Esophagus (tissue), 2 donors: ENCODE results near the gene ITSN2. TPM values are rescaled to one million over a fixed set of nuclear protein-coding genes. Genes with fewer than 3 reads are reported as not detected.
"Not testable (repeated sequence)": the region's sequence is repeated elsewhere in the genome, so short reads cannot be mapped to it uniquely, and the experiment has no call there.

Source experiments
- H3K27ac ChIP-seq, 2 donors: one replicate each; pipeline ENCODE4 v1.5.1; 2013; ENCODE audit warnings: low read depth in 2 of 2, mild to moderate bottlenecking in 2 of 2, inconsistent platforms in 1 of 2, low read length in 1 of 2, moderate library complexity in 1 of 2
- H3K27me3 ChIP-seq, 2 donors: one replicate each; pipeline ENCODE4 v1.6.1; 2013; ENCODE audit warnings: low read length in 2 of 2, control low read depth in 1 of 2, mild to moderate bottlenecking in 1 of 2; ENCODE audit not compliant: insufficient read depth in 2 of 2, control insufficient read depth in 1 of 2
- H3K36me3 ChIP-seq, 2 donors: one replicate each; pipeline ENCODE4 v1.6.1; 2013; ENCODE audit warnings: low read length in 1 of 2; ENCODE audit not compliant: control insufficient read depth in 2 of 2, insufficient read depth in 2 of 2
- H3K4me1 ChIP-seq, 2 donors: one replicate each; pipeline ENCODE4 v1.6.1; 2013; ENCODE audit warnings: low read length in 1 of 2; ENCODE audit not compliant: control insufficient read depth in 2 of 2, insufficient read depth in 2 of 2
- H3K4me3 ChIP-seq, 2 donors: one replicate each; pipeline ENCODE4 v1.5.1; 2013; ENCODE audit warnings: low read length in 2 of 2, mild to moderate bottlenecking in 2 of 2, low read depth in 1 of 2, moderate library complexity in 1 of 2
- H3K9me3 ChIP-seq, 2 donors: one replicate each; pipeline ENCODE4 v1.6.1; 2013; ENCODE audit warnings: mild to moderate bottlenecking in 2 of 2, low read depth in 1 of 2, low read length in 1 of 2, moderate library complexity in 1 of 2; ENCODE audit not compliant: control insufficient read depth in 2 of 2, insufficient read depth in 1 of 2
- WGBS, 2 donors: extraction: QIAGEN DNeasy Blood & Tissue Kit; methylation state at CpG; one replicate each; pipeline ENCODE4 v1.1.7; 2013; 5-methylcytosine and 5-hydroxymethylcytosine counted together
- polyA plus RNA-seq, 2 donors: library from polyadenylated mRNA; stranded (reverse); fragments of 200-250 nt; gene quantifications; one replicate each; pipeline ENCODE4 v1.2.3, GENCODE V29; 2013
- donor health status: healthy with polysubstance abuse.
- donor health status: Bipolar disorder and iron deficiency.

Gene ITSN2
- polyA plus RNA-seq, 2 donors: 33.2 to 61.0 TPM

- 92 to 93% methylated on average over 9 of the region's 9 CpGs for WGBS, 2 donors
- Histone ChIP-seq H3K27ac (no peak overlapping the region), H3K9me3 (no peaks in the 10 kb centered on the region), H3K27me3 (no peaks in the 10 kb centered on the region), H3K4me3 (no peak overlapping the region), H3K36me3 (no peaks in the 10 kb centered on the region), H3K4me1 (no peaks in the 10 kb centered on the region)
Measured at GRCh38 chr2:24342110-24342910, 18.0 kb downstream of the ITSN2 start.

DNA sequence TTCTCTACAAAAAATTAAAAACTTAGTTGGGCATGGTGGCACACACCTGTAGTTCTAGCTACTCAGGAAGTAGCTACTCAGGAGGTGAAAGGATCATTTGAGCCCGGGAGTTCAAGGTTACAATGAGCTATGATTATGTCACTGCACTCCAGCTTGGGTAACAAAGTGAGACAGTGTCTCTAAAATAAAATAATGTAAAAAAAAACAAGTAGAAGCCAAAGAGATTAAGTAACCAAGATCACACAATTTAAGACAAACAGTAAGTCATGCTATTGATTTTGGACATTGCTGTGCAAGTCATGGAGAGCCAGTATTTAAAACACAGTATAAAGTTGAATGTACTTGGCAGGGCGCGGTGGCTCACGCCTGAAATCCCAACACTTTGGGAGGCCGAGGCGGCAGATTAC is 20.5 kb downstream of the ITSN2 start:
- H3K4me3 ChIP-seq: no peak overlapping the region
- no peaks in the 10 kb centered on the region for H3K27me3 ChIP-seq
- H3K4me1 ChIP-seq: no peaks in the 10 kb centered on the region
- H3K9me3 ChIP-seq: no peaks in the 10 kb centered on the region
- no peak overlapping the region for H3K27ac ChIP-seq
- WGBS, 2 donors: 83 to 97% methylated on average over 6 of the region's 6 CpGs
- no peaks in the 10 kb centered on the region for H3K36me3 ChIP-seq

GRCh38 chr2:24339098-24339497 is 21.2 kb downstream of the ITSN2 start:
- H3K4me3 ChIP-seq, H3K36me3 ChIP-seq, H3K9me3 ChIP-seq, H3K4me1 ChIP-seq, H3K27ac ChIP-seq, H3K27me3 ChIP-seq: not testable (repeated sequence)
- WGBS, 2 donors: 86 to 89% methylated on average over 9 of the region's 9 CpGs

- Histone ChIP-seq H3K4me3 (no peak overlapping the region), H3K36me3 (no peaks in the 10 kb centered on the region), H3K27me3 (no peaks in the 10 kb centered on the region), H3K4me1 (no peaks in the 10 kb centered on the region), H3K27ac (no peak overlapping the region), H3K9me3 (no peaks in the 10 kb centered on the region)
- 47 to 84% methylated on average over 1 of the region's 1 CpG for WGBS, 2 donors
Measured at GRCh38 chr2:24337890-24338289, 22.4 kb downstream of the ITSN2 start.

DNA sequence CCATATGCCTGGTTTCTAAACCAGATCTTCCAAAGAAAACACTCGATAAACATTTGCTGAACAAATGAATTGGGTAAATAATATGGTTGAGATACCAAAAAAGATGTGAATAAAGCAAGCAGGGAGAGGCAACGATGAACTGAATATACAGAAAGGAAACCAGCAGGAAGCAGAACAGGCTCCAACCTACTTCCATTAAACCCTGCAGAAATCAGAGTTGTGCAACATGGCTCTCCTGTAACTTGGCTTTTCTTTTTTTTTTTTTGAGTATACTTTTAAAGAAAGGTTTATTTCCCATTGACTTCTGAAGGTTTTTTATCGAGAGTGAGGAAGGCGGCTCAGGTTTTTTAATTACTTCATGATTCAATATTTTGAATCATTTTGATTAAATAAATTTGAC is 23.5 kb downstream of the ITSN2 start:
- WGBS, 2 donors: 75 to 79% methylated on average over 4 of the region's 4 CpGs
- H3K4me1 ChIP-seq: no peaks in the 10 kb centered on the region

GRCh38 chr2:24334245-24334633 is 26.1 kb downstream of the ITSN2 start:
- Histone ChIP-seq H3K27ac (no peak overlapping the region), H3K4me3 (no peak overlapping the region), H3K36me3 (no peaks in the 10 kb centered on the region), H3K9me3 (no peaks in the 10 kb centered on the region), H3K4me1 (no peaks in the 10 kb centered on the region), H3K27me3 (no peaks in the 10 kb centered on the region)
- whole genome bisulfite sequencing, 2 donors: 74 to 78% methylated on average over 8 of the region's 9 CpGs

More for the DNA sequence above, 23.5 kb downstream of the ITSN2 start:
- Histone ChIP-seq H3K36me3 (no peaks in the 10 kb centered on the region), H3K27ac (no peak overlapping the region), H3K27me3 (no peaks in the 10 kb centered on the region), H3K9me3 (no peaks in the 10 kb centered on the region), H3K4me3 (no peak overlapping the region)

DNA sequence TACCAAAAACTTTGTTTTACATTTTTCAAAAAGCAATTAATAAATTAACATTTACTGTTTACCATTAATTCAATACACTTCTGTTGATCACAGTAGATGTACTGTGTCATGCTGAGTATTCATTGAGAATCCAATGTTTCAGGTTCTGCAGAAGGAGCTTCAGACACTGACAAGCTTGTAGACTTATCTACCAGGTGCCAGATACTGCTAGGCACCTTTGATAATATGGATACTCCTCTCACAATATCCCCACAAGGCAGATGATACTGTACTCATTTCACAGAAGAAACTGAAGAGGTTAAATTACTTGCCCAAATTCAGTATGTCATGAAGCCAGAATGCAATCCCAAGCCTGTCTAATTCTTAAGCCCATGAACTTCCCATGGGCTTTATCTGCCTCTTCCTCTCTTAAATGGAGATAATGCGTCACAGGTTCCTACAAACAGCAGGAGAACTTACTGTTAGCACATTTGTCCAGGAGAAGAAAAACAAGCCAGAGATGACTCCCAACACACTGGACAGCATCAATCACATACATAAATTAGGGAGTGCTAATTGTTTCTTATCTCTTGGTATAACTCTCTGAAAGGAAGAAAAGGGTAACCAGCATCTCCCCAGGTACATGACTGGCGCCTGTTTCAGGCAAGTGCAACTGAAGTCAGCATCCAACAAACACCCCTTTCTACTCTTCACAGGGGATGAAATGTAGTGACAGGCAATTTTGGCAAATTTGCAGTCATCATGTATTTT is 27.4 kb downstream of the ITSN2 start:
- no peak overlapping the region for H3K27ac ChIP-seq
- no peaks in the 10 kb centered on the region for H3K4me1 ChIP-seq
- no peaks in the 10 kb centered on the region for H3K9me3 ChIP-seq
- no peaks in the 10 kb centered on the region for H3K27me3 ChIP-seq
- H3K4me3 ChIP-seq: no peak overlapping the region
- no peaks in the 10 kb centered on the region for H3K36me3 ChIP-seq
- 87 to 91% methylated on average over 2 of the region's 2 CpGs for WGBS, 2 donors

GRCh38 chr2:24330161-24330560 is 30.2 kb downstream of the ITSN2 start:
- Histone ChIP-seq H3K9me3 (no peaks in the 10 kb centered on the region), H3K4me3 (no peak overlapping the region), H3K4me1 (no peaks in the 10 kb centered on the region), H3K27me3 (no peaks in the 10 kb centered on the region), H3K27ac (no peak overlapping the region), H3K36me3 (no peaks in the 10 kb centered on the region)
- 84 to 86% methylated on average over 11 of the region's 11 CpGs for WGBS, 2 donors

DNA sequence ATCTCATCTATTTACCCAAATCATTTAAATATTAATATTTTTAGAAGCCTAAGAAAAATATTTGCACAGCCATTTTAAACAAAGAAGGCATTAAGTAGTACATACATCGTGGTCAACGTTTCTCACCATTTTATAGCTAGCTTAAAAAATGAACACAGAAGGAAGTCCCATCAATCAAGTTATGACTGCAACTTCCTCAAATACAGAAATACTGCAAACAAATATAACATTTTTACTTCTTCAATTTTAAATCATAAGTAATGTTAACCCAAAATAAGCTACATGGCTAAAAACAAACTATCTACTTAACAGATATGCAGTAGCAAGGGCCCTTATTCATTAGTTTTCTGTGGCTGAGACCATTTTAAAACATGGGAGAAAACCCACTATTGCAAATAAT is 30.6 kb downstream of the ITSN2 start:
- no peaks in the 10 kb centered on the region for H3K4me1 ChIP-seq
- H3K27me3 ChIP-seq: no peaks in the 10 kb centered on the region
- H3K27ac ChIP-seq: no peak overlapping the region
- H3K36me3 ChIP-seq: no peaks in the 10 kb centered on the region
- no peak overlapping the region for H3K4me3 ChIP-seq
- H3K9me3 ChIP-seq: no peaks in the 10 kb centered on the region
- WGBS, 2 donors: 34% methylated on average over 2 of the region's 2 CpGs

- H3K9me3 ChIP-seq: no peaks in the 10 kb centered on the region
- H3K27me3 ChIP-seq: no peaks in the 10 kb centered on the region
- no peak overlapping the region for H3K4me3 ChIP-seq
- 52 to 67% methylated on average over 3 of the region's 3 CpGs for WGBS, 2 donors
- H3K4me1 ChIP-seq: no peaks in the 10 kb centered on the region
- no peaks in the 10 kb centered on the region for H3K36me3 ChIP-seq
- H3K27ac ChIP-seq: no peak overlapping the region
Measured at GRCh38 chr2:24328010-24328409, 32.3 kb downstream of the ITSN2 start.
